Naive thymus-derived CD4-positive, alpha-beta T cell (primary cell): ENCODE results near the gene CRELD1. TPM values are rescaled to one million over a fixed set of nuclear protein-coding genes. Genes with fewer than 3 reads are reported as not detected.
A peak's percentile ranks its signal among the peaks of the same experiment; 100 is the strongest.

ENCODE experiments used
- ATAC-seq: fragments of 150-1000 bp; cut with Tn5 transposase; 2 replicates; pipeline ENCODE4 v1.10.0; 2021; ENCODE audit warnings: mild to moderate bottlenecking, moderate library complexity
- CTCF ChIA-PET: fragments of 350-600 bp; sonication (Branson Sonifier 250); formaldehyde crosslinking; loops from one replicate; lab custom pipeline; 2021; ENCODE audit warnings: antibody characterized with exemption; lab: Charles Lee
- POLR2A ChIA-PET: fragments of 350-600 bp; sonication (Branson Sonifier 250); formaldehyde crosslinking; loops from one replicate; lab custom pipeline; 2021; ENCODE audit warnings: antibody characterized with exemption, inconsistent platforms; lab: Charles Lee
- DNase-seq, 9 donors: peaks; one replicate each; pipeline versions ENCODE4 v3.0.0 to v3.0.0-alpha.2; 2020 to 2022; ENCODE audit warnings: mixed read lengths in 1 of 9
- H3K27ac ChIP-seq: one replicate; pipeline ENCODE4 v1.7.0; 2013; ENCODE audit warnings: mild to moderate bottlenecking, low read depth, low read length, moderate library complexity
- H3K27me3 ChIP-seq, 2 donors: one replicate each; pipeline ENCODE4 v1.7.0; 2013; ENCODE audit warnings: low read length in 2 of 2, mild to moderate bottlenecking in 2 of 2, moderate library complexity in 2 of 2; ENCODE audit not compliant: control insufficient read depth in 2 of 2, insufficient read depth in 2 of 2
- H3K36me3 ChIP-seq, 3 experiments: 1 replicate in 2 of 3; 2 replicates in 1 of 3; pipeline ENCODE4 v1.7.0; 2013; ENCODE audit warnings: low read length in 3 of 3, mild to moderate bottlenecking in 3 of 3, moderate library complexity in 1 of 3; ENCODE audit not compliant: insufficient read depth in 3 of 3, control insufficient read depth in 2 of 3
- H3K4me1 ChIP-seq, 2 donors: one replicate each; pipeline ENCODE4 v1.7.0; 2013; ENCODE audit warnings: low read length in 2 of 2, mild to moderate bottlenecking in 2 of 2, moderate library complexity in 1 of 2; ENCODE audit not compliant: control insufficient read depth in 2 of 2, insufficient read depth in 2 of 2
- H3K4me3 ChIP-seq: 2 replicates; pipeline ENCODE4 v1.7.0; 2013; ENCODE audit warnings: mild to moderate bottlenecking, low read length
- H3K9me3 ChIP-seq, 3 experiments: 1 replicate in 2 of 3; 2 replicates in 1 of 3; pipeline ENCODE4 v1.7.0; 2013; ENCODE audit warnings: low read length in 3 of 3; ENCODE audit not compliant: control insufficient read depth in 2 of 3
- H3K27ac Mint-ChIP-seq, 9 donors: one replicate each; pipeline ENCODE4 v1.8.0; 2020 to 2022; ENCODE audit warnings: mixed read lengths in 9 of 9, mild to moderate bottlenecking in 8 of 9, moderate library complexity in 5 of 9, inconsistent platforms in 2 of 9
- H3K27me3 Mint-ChIP-seq, 5 donors: one replicate each; pipeline ENCODE4 v1.8.0; 2021 to 2022; ENCODE audit warnings: mixed read lengths in 5 of 5, mild to moderate bottlenecking in 1 of 5
- H3K36me3 Mint-ChIP-seq, 5 donors: one replicate each; pipeline ENCODE4 v1.8.0; 2020 to 2022; ENCODE audit warnings: mixed read lengths in 5 of 5, mild to moderate bottlenecking in 3 of 5, inconsistent platforms in 1 of 5
- H3K4me1 Mint-ChIP-seq, 7 donors: one replicate each; pipeline ENCODE4 v1.8.0; 2020 to 2022; ENCODE audit warnings: mixed read lengths in 7 of 7, mild to moderate bottlenecking in 3 of 7, inconsistent platforms in 1 of 7
- H3K4me3 Mint-ChIP-seq, 10 donors: one replicate each; pipeline ENCODE4 v1.8.0; 2020 to 2022; ENCODE audit warnings: mild to moderate bottlenecking in 10 of 10, mixed read lengths in 10 of 10, moderate library complexity in 6 of 10, inconsistent platforms in 2 of 10
- H3K9me3 Mint-ChIP-seq, 11 donors: one replicate each; pipeline ENCODE4 v1.8.0; 2020 to 2022; ENCODE audit warnings: mixed read lengths in 11 of 11, mild to moderate bottlenecking in 4 of 11, inconsistent platforms in 1 of 11, moderate library complexity in 1 of 11
- intact Hi-C, 2 donors: fragments of 100-400 bp; cut with micrococcal nuclease; formaldehyde crosslinking; loops; one replicate each; pipeline ENCODE4 v1.15.1; 2023
- polyA plus RNA-seq, 2 donors: library from polyadenylated mRNA; unstranded; fragments of 300-500 nt; fragmentation: Illumina TruSeq; gene quantifications; one replicate each; pipeline ENCODE4 v1.2.3, GENCODE V29; 2021
- total RNA-seq, 6 experiments: library from RNA in 5 of 6; stranded (reverse) in 5 of 6; gene quantifications; 1 replicate in 5 of 6; 2 replicates in 1 of 6; pipeline ENCODE4 v1.2.3 and lab custom pipeline; 2021 to 2026

Gene CRELD1
- total and polyA plus RNA-seq, 7 experiments from 2014 or later: 21.0 to 64.9 (median 30.1) TPM

DNA sequence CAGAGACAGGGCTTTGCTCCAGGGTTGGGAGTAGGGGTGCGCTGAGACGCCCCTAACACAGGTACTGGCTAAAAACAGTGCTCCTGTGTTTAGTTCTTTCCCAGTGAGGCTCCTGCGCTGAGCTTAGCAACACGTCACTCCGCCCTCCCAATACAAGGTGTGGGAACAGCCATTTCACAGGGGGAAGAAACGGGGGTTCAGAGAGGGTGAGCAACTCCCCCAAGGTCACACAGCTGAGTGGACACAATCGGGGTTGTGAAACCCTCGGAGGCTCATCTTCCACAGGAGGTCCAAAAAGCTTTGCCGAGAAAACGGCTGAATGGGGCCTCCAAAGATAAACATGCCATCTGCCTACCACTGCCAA lies 17.9 kb downstream of the CRELD1 start:
- Histone ChIP-seq H3K9me3 (no peaks in the 10 kb centered on the region), H3K27me3 (no peaks in the 10 kb centered on the region), H3K4me3 (peak overlapping the region; percentile 51), H3K27ac (peak overlapping the region; percentile 60), H3K36me3 (peaks cover 0 to 11% (median 0%) of the 10 kb centered on the region in 3 experiments), H3K4me1 (peaks cover 11 to 15% of the 10 kb centered on the region in 2 donors)
- no peaks in the 10 kb centered on the region for H3K27me3 Mint-ChIP-seq
- ChIA-PET CTCF (interaction anchor here (1.7 kb wide), 1 partner anchor 19 kb away, joined by 7 read pairs; the partner anchor contains the start of gene CRELD1), POLR2A (interaction anchor here (1.6 to 5.2 kb wide), 4 partner anchors 17 to 369 kb away, joined by 5 to 43 read pairs (median 6); partner anchors contain the start of genes CRELD1 and SEC13)
- DNase-seq (no peak), ATAC-seq (peak; percentile 10)
- peak overlapping the region in 7 of 9 donors; percentile 36 to 70 (median 62) for H3K27ac Mint-ChIP-seq
- no peaks in the 10 kb centered on the region for H3K9me3 Mint-ChIP-seq
- peak overlapping the region; percentile 83 to 91 (median 86) for H3K4me3 Mint-ChIP-seq
- H3K4me1 Mint-ChIP-seq: peaks cover 10 to 24% (median 16%) of the 10 kb centered on the region in 7 donors
- intact Hi-C loops: loop anchor here (2.0 to 5.0 kb wide), 2 partner anchors 35 to 36 kb away; partner anchors contain the start of gene EMC3 (in 2 of the 2)
- H3K36me3 Mint-ChIP-seq: no peaks in the 10 kb centered on the region

- DNase-seq (peak; percentile 23 to 63 (median 51)), ATAC-seq (peak; percentile 89)
- ChIA-PET POLR2A (interaction anchor here (0.9 to 5.2 kb wide), 6 partner anchors 17 to 369 kb away, joined by 3 to 43 read pairs (median 6); partner anchors contain the start of genes CRELD1 and SEC13), CTCF (interaction anchor here (1.7 kb wide), 1 partner anchor 19 kb away, joined by 7 read pairs; the partner anchor contains the start of gene CRELD1)
- Mint-ChIP-seq H3K4me1 (peaks cover 10 to 24% (median 16%) of the 10 kb centered on the region in 7 donors), H3K27me3 (no peaks in the 10 kb centered on the region), H3K36me3 (no peaks in the 10 kb centered on the region), H3K27ac (peak within 1 kb of the TSS in 8 of 9 donors; percentile 36 to 70 (median 62)), H3K4me3 (peak within 1 kb of the TSS; percentile 83 to 91 (median 86)), H3K9me3 (no peaks in the 10 kb centered on the region)
- Histone ChIP-seq H3K36me3 (peaks cover 0 to 11% (median 0%) of the 10 kb centered on the region in 3 experiments), H3K4me1 (peaks cover 11 to 15% of the 10 kb centered on the region in 2 donors), H3K4me3 (peak within 1 kb of the TSS; percentile 51), H3K9me3 (no peaks in the 10 kb centered on the region), H3K27me3 (no peaks in the 10 kb centered on the region), H3K27ac (peak within 1 kb of the TSS; percentile 60)
- intact Hi-C loops: loop anchor here (1.0 to 5.0 kb wide), 4 partner anchors 19 to 62 kb away; partner anchors contain the start of genes EMC3 (in 2 of the 2), CRELD1 (in 1 of the 2) and JAGN1 (in 1 of the 2)
These were observed 18.6 kb downstream of the CRELD1 start, which contains the start of gene PRRT3 for GRCh38 chr3:9951962-9952805. PRRT3 (minus strand) TSS chr3:9952408; CDS start chr3:9950115, 2,293 bp downstream.

GRCh38 chr3:9955067-9955502 lies 21.5 kb downstream of the CRELD1 start:
- H3K4me3 Mint-ChIP-seq: no peak overlapping the region
- DNase-seq: no peak
- H3K27me3 ChIP-seq: no peaks in the 10 kb centered on the region
- peaks cover 10 to 24% (median 16%) of the 10 kb centered on the region in 7 donors for H3K4me1 Mint-ChIP-seq
- POLR2A ChIA-PET: interaction anchor here (5.2 kb wide), 1 partner anchor 22 kb away, joined by 43 read pairs; the partner anchor contains the start of gene CRELD1
- no peaks in the 10 kb centered on the region for H3K9me3 Mint-ChIP-seq
- no peak for ATAC-seq
- no peak overlapping the region for H3K27ac ChIP-seq
- intact Hi-C loops: no loop called here
- H3K36me3 ChIP-seq: no peaks in the 10 kb centered on the region
- H3K4me3 ChIP-seq: no peak overlapping the region
- H3K9me3 ChIP-seq: no peaks in the 10 kb centered on the region
- CTCF ChIA-PET: interaction anchor here (1.1 kb wide), 1 partner anchor 26 kb away, joined by 3 read pairs; no protein-coding TSS in a partner anchor
- no peaks in the 10 kb centered on the region for H3K36me3 Mint-ChIP-seq
- peak overlapping the region in 1 of 9 donors; percentile 54 for H3K27ac Mint-ChIP-seq
- H3K4me1 ChIP-seq: peaks cover 11 to 15% of the 10 kb centered on the region in 2 donors
- no peaks in the 10 kb centered on the region for H3K27me3 Mint-ChIP-seq

GRCh38 chr3:9955611-9956352 lies 22.1 kb downstream of the CRELD1 start:
- Histone ChIP-seq H3K4me1 (peaks cover 10 to 14% of the 10 kb centered on the region in 2 donors), H3K27me3 (no peaks in the 10 kb centered on the region), H3K4me3 (no peak overlapping the region), H3K27ac (no peak overlapping the region), H3K9me3 (no peaks in the 10 kb centered on the region), H3K36me3 (peaks cover 0 to 3% (median 0%) of the 10 kb centered on the region in 3 experiments)
- DNase-seq (no peak), ATAC-seq (no peak)
- Mint-ChIP-seq H3K4me1 (peaks cover 6 to 19% (median 14%) of the 10 kb centered on the region in 7 donors), H3K4me3 (no peak overlapping the region), H3K27ac (peak overlapping the region in 4 of 9 donors; percentile 17 to 53 (median 49)), H3K9me3 (no peaks in the 10 kb centered on the region), H3K27me3 (no peaks in the 10 kb centered on the region), H3K36me3 (no peaks in the 10 kb centered on the region)
- intact Hi-C loops: no loop called here
- ChIA-PET POLR2A (interaction anchor here (5.2 kb wide), 1 partner anchor 23 kb away, joined by 43 read pairs; the partner anchor contains the start of gene CRELD1), CTCF (interaction anchor here (1.1 kb wide), 1 partner anchor 26 kb away, joined by 3 read pairs; no protein-coding TSS in a partner anchor)

GRCh38 chr3:9957214-9957613 lies 23.6 kb downstream of the CRELD1 start:
- ChIA-PET POLR2A (no interaction called here), CTCF (no interaction called here)
- Mint-ChIP-seq H3K27me3 (no peaks in the 10 kb centered on the region), H3K9me3 (no peaks in the 10 kb centered on the region), H3K4me1 (peaks cover 0 to 9% (median 5%) of the 10 kb centered on the region in 7 donors), H3K27ac (peak overlapping the region in 1 of 9 donors; percentile 69), H3K4me3 (no peak overlapping the region), H3K36me3 (no peaks in the 10 kb centered on the region)
- intact Hi-C loops: no loop called here
- Histone ChIP-seq H3K36me3 (peaks cover 0 to 8% (median 0%) of the 10 kb centered on the region in 3 experiments), H3K4me1 (peaks cover 0 to 3% of the 10 kb centered on the region in 2 donors), H3K9me3 (no peaks in the 10 kb centered on the region), H3K27me3 (no peaks in the 10 kb centered on the region), H3K27ac (no peak overlapping the region), H3K4me3 (no peak overlapping the region)
- ATAC-seq: no peak
- no peak for DNase-seq
